Measurements from ENCODE around the gene C20orf202.

- no peak for TF ChIP-seq POLR2A (IDR thresholded peaks at IDR 0.05)
- no peak for TF ChIP-seq CTCF (IDR thresholded peaks at IDR 0.05)
Observed at GRCh38 chr20:1190847-1191246, 12.4 kb upstream of the C20orf202 start.
